OCI-LY3 (cell line): Measurements from ENCODE around the gene NLGN1.

Source experiments
- EZH2phosphoT487 ChIP-seq: fragments of 200-600 bp; shearing (Covaris generic); IDR thresholded peaks from 2 replicates; pipeline ENCODE4 v1.6.1; 2018; ENCODE audit warnings: antibody characterized with exemption, mixed run types, low read depth
- TF ChIP-seq, protein P1 (sequence below): fragments of 200-600, 300-600 bp; sonication (generic); IDR thresholded peaks from 2 replicates; pipeline ENCODE4 v1.5.1; 2014; ENCODE audit warnings: antibody characterized with exemption, low read length, low read depth

DNA sequence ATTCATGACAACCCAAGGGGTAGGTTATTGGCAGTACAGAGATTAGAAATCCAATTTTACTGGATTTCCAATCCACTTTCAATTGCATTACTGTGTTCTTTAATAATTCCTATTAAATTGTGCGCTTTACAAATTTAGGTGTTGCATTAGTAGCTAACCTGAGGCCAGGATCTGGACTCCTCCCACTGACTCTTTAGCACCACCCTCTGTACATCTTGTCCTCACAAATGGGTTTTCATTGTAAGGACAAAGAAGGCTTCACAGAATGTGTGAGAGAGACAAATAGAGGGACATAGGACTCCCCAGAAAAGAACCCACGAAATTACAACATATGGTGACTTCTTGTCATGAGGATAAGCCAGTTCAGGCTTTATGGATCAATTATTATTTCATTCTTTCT, 818.5 kb downstream of the NLGN1 start:
- TF ChIP-seq, protein P1, sequence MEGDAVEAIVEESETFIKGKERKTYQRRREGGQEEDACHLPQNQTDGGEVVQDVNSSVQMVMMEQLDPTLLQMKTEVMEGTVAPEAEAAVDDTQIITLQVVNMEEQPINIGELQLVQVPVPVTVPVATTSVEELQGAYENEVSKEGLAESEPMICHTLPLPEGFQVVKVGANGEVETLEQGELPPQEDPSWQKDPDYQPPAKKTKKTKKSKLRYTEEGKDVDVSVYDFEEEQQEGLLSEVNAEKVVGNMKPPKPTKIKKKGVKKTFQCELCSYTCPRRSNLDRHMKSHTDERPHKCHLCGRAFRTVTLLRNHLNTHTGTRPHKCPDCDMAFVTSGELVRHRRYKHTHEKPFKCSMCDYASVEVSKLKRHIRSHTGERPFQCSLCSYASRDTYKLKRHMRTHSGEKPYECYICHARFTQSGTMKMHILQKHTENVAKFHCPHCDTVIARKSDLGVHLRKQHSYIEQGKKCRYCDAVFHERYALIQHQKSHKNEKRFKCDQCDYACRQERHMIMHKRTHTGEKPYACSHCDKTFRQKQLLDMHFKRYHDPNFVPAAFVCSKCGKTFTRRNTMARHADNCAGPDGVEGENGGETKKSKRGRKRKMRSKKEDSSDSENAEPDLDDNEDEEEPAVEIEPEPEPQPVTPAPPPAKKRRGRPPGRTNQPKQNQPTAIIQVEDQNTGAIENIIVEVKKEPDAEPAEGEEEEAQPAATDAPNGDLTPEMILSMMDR, result peak; percentile 8; the same call in 1 of the 2 replicates
- no peak for TF ChIP-seq EZH2phosphoT487
